HepG2 (cell line): ENCODE data around the gene VEZF1. TPM values are rescaled to one million over a fixed set of nuclear protein-coding genes. Genes with fewer than 3 reads are reported as not detected.

ENCODE experiments used
- CBX5 ChIP-seq: sonication (generic); formaldehyde crosslinking; IDR thresholded peaks from 2 replicates; pipeline ENCODE4 v1.4.0; 2020; ENCODE audit warnings: missing genetic modification reagents, borderline replicate concordance
- CEBPB ChIP-seq: IDR thresholded peaks from 2 replicates; pipeline ENCODE4 v1.6.1; 2011; ENCODE audit warnings: low read depth, low read length, improper control_type of control experiment, borderline replicate concordance
- KDM3A ChIP-seq: IDR thresholded peaks from 2 replicates; pipeline ENCODE4 v1.6.1; 2018; ENCODE audit warnings: low read depth, missing compliant biosample characterization
- NR3C1 ChIP-seq: sonication (generic); formaldehyde crosslinking; IDR thresholded peaks from 2 replicates; pipeline ENCODE4 v1.4.0; 2020; ENCODE audit warnings: missing genetic modification reagents
- RFXAP ChIP-seq: sonication (generic); formaldehyde crosslinking; IDR thresholded peaks from 2 replicates; pipeline ENCODE4 v1.4.0; 2020; ENCODE audit warnings: missing genetic modification reagents, borderline replicate concordance
- STAG1 ChIP-seq: sonication (generic); formaldehyde crosslinking; IDR thresholded peaks from 2 replicates; pipeline ENCODE4 v1.4.0; 2020; ENCODE audit warnings: missing genetic modification reagents
- ZEB1 ChIP-seq: IDR thresholded peaks from 2 replicates; pipeline ENCODE4 v1.6.1; 2012; ENCODE audit warnings: mild to moderate bottlenecking, low read depth, inconsistent platforms; ENCODE audit not compliant: insufficient replicate concordance
- ZMAT5 ChIP-seq: sonication (generic); formaldehyde crosslinking; IDR thresholded peaks from 2 replicates; pipeline ENCODE4 v1.5.0; 2020; ENCODE audit warnings: mild to moderate bottlenecking, low read depth, missing genetic modification reagents, borderline replicate concordance
- ZNF292 ChIP-seq: sonication (generic); formaldehyde crosslinking; IDR thresholded peaks from 2 replicates; pipeline ENCODE4 v1.8.1; 2022; ENCODE audit warnings: mild to moderate bottlenecking, low read depth, missing genetic modification reagents, borderline replicate concordance
- ZSCAN25 ChIP-seq: sonication (generic); formaldehyde crosslinking; IDR thresholded peaks from 2 replicates; pipeline ENCODE4 v1.8.0; 2022; ENCODE audit warnings: mild to moderate bottlenecking, missing genetic modification reagents
- polyA plus RNA-seq, 8 experiments: library from polyadenylated mRNA; depleted of rRNA in 3 of 8; stranded (reverse) in 7 of 8; unstranded in 1 of 8; fragments of >200 nt; fragmentation: Illumina TruSeq in 4 of 8; extraction: Trizol in 4 of 8; gene quantifications; 2 replicates each; pipeline versions ENCODE4 v1.2.1 to v1.2.3, GENCODE V29; 2011 to 2016; ENCODE audit warnings: low read depth in 4 of 8, missing spikeins in 1 of 8, mixed read lengths in 1 of 8; ENCODE audit not compliant: insufficient read depth in 1 of 8
- total RNA-seq, 5 experiments: library from RNA; depleted of rRNA; stranded (reverse); fragments of >200 nt; fragmentation: Illumina TruSeq; extraction: Trizol; gene quantifications; 2 replicates each; pipeline ENCODE4 v1.2.3, GENCODE V29; 2016; ENCODE audit warnings: low read depth in 1 of 5
- TF ChIP-seq, protein P1 (sequence below): sonication (generic); formaldehyde crosslinking; IDR thresholded peaks from 2 replicates; pipeline ENCODE4 v1.5.0; 2020; ENCODE audit warnings: missing genetic modification reagents

The VEZF1 gene
- total and polyA plus RNA-seq, 2 of the 13 experiments (the other 11 are each of a cell fraction or from before 2014, with no cell fraction given), result 45.9 to 49.7 TPM

- TF ChIP-seq ZSCAN25 (CRISPR knock-in tag) (no peak), ZNF292 (CRISPR knock-in tag) (no peak), CEBPB (no peak), ZMAT5 (CRISPR knock-in tag) (no peak), NR3C1 (CRISPR knock-in tag) (no peak), CBX5 (CRISPR knock-in tag) (no peak; the same call in 1 of the 2 replicates), STAG1 (CRISPR knock-in tag) (peak; percentile 94), KDM3A (CRISPR knock-in tag) (0 out of 2 replicates have a peak, but pooled peaks have one; percentile 30), ZEB1 (peak; percentile 42), RFXAP (CRISPR knock-in tag) (no peak)
- TF ChIP-seq, protein P1, sequence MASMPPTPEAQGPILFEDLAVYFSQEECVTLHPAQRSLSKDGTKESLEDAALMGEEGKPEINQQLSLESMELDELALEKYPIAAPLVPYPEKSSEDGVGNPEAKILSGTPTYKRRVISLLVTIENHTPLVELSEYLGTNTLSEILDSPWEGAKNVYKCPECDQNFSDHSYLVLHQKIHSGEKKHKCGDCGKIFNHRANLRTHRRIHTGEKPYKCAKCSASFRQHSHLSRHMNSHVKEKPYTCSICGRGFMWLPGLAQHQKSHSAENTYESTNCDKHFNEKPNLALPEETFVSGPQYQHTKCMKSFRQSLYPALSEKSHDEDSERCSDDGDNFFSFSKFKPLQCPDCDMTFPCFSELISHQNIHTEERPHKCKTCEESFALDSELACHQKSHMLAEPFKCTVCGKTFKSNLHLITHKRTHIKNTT, result no peak
Measured at GRCh38 chr17:57995076-57995956, 7.3 kb upstream of the VEZF1 start (continued).
